HL-60 (cell line): Measurements from ENCODE around the gene PTPRM.

Experiments
- DNase-seq, 2 experiments: peaks; one replicate each; pipeline ENCODE4 v3.0.0-alpha.2; 2010 to 2020; ENCODE audit warnings: low read depth in 1 of 2, low spot score in 1 of 2
- H3K27ac ChIP-seq: fragments of 250-450 bp; sonication (Bioruptor Pico); replicated peaks from 2 replicates; pipeline ENCODE4 v1.5.1; 2020; ENCODE audit warnings: mild to moderate bottlenecking, moderate library complexity
- H3K27me3 ChIP-seq: fragments of 250-450 bp; sonication (Bioruptor Pico); 2 replicates; pipeline ENCODE4 v1.5.1; 2021; ENCODE audit warnings: mild to moderate bottlenecking, moderate library complexity; ENCODE audit not compliant: insufficient read depth, poor library complexity, severe bottlenecking
- H3K4me3 ChIP-seq: replicated peaks from 2 replicates; pipeline ENCODE4 v1.5.1; 2011; ENCODE audit warnings: mild to moderate bottlenecking, control low read depth, low read length; ENCODE audit not compliant: insufficient read depth
- CTCF ChIP-seq: IDR thresholded peaks from one replicate; pipeline ENCODE4 v1.5.1; 2011; ENCODE audit warnings: low read length, control low read depth, inconsistent platforms; ENCODE audit not compliant: insufficient read depth
- GABPA ChIP-seq: IDR thresholded peaks from 2 replicates; pipeline ENCODE4 v1.6.1; 2012; ENCODE audit warnings: low read depth
- POLR2AphosphoS5 ChIP-seq: IDR thresholded peaks from 2 replicates; pipeline ENCODE4 v1.6.1; 2012; ENCODE audit warnings: low read depth
- REST ChIP-seq: IDR thresholded peaks from 2 replicates; pipeline ENCODE4 v1.6.1; 2012; ENCODE audit warnings: low read depth; ENCODE audit not compliant: insufficient replicate concordance
- SPI1 ChIP-seq: IDR thresholded peaks from 2 replicates; pipeline ENCODE4 v1.6.1; 2012; ENCODE audit warnings: low read depth, mild to moderate bottlenecking, borderline replicate concordance

Gene PTPRM

GRCh38 chr18:8260319-8260718, 693.2 kb downstream of the PTPRM start:
- DNase-seq = no peak
- no peaks in the 10 kb centered on the region for H3K27me3 ChIP-seq
- no peak overlapping the region for H3K27ac ChIP-seq
- no peak overlapping the region for H3K4me3 ChIP-seq
- TF ChIP-seq POLR2AphosphoS5 = no peak
- TF ChIP-seq REST = no peak
- no peak for TF ChIP-seq CTCF
- TF ChIP-seq SPI1 = no peak
- no peak for TF ChIP-seq GABPA

GRCh38 chr18:8260827-8261226, 693.7 kb downstream of the PTPRM start:
- Histone ChIP-seq H3K4me3 (no peak overlapping the region), H3K27me3 (no peaks in the 10 kb centered on the region), H3K27ac (no peak overlapping the region)
- DNase-seq = no peak
- TF ChIP-seq SPI1 (no peak), CTCF (no peak), REST (no peak), GABPA (no peak), POLR2AphosphoS5 (no peak)

- TF ChIP-seq CTCF (no peak), REST (no peak), GABPA (no peak), SPI1 (no peak), POLR2AphosphoS5 (no peak)
- no peak for DNase-seq
- H3K27me3 ChIP-seq = no peaks in the 10 kb centered on the region
- no peak overlapping the region for H3K27ac ChIP-seq
- H3K4me3 ChIP-seq = no peak overlapping the region
Observed at GRCh38 chr18:8261651-8262091, 694.6 kb downstream of the PTPRM start.
